CD4-positive, alpha-beta T cell treated with Interleukin-6 for 4 hours (primary cell): ENCODE data around the gene HEXD.
"Not testable (repeated sequence)": the region's sequence is repeated elsewhere in the genome, so short reads cannot be mapped to it uniquely, and the experiment has no call there.

Experiments
- DNase-seq: peaks from one replicate; pipeline ENCODE4 v3.0.0-alpha.2; 2020; ENCODE audit warnings: mixed read lengths

The HEXD gene

GRCh38 chr17:82418001-82418986, at the start of gene HEXD, which contains the start of gene OGFOD3:
Gene HEXD (plus strand): TSS chr17:82418347. CDS start chr17:82419800, 1,453 bp downstream.
Gene OGFOD3 (minus strand): TSS chr17:82418586. CDS start chr17:82418485, 101 bp downstream.
- peak; percentile 89 for DNase-seq

- no peak for DNase-seq
Measured at GRCh38 chr17:82369211-82369610, 48.9 kb upstream of the HEXD start.

DNA sequence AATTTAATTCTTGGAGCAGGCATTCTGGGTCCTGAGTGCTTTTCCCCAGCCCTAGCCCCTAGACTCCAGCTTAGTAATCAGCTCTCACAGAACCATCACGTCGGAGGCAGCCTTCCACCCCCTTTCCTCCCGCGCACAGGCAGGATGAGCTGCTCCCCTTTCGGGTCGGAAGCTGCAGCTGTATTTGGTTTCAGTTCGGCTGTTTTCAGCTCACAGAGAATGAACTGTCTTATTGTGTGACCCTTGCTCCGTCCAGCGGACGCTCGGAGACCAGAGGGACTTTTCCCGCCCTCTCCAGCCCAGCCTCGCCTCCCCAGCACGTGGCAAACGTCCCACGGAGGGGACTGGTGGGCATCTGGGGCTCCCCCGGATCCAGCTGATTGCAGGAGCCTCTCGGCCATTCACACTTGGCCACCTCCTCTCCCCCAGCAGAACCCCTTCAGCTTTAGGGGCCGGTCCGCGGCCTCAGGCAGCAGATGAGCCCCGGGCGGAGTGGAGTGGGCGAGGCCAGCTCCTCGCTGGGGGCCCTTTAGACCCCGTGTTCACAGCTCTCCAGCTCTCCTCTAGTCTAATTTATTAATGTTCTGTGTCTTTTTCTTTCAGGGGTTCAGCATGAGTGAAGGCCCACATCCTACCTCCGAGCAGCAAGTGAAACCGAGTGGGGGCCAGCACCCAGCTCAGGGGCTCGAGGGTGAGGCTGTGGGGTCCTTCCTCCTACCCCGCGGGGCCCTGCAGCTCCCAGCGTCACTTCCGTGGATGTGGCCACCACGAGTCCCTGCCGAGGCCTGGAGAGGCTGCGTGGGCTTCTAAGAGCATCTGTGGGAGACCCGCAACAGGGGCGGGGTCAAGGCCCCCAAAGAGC, 47.4 kb upstream of the HEXD start:
- DNase-seq = peak; percentile 31

DNA sequence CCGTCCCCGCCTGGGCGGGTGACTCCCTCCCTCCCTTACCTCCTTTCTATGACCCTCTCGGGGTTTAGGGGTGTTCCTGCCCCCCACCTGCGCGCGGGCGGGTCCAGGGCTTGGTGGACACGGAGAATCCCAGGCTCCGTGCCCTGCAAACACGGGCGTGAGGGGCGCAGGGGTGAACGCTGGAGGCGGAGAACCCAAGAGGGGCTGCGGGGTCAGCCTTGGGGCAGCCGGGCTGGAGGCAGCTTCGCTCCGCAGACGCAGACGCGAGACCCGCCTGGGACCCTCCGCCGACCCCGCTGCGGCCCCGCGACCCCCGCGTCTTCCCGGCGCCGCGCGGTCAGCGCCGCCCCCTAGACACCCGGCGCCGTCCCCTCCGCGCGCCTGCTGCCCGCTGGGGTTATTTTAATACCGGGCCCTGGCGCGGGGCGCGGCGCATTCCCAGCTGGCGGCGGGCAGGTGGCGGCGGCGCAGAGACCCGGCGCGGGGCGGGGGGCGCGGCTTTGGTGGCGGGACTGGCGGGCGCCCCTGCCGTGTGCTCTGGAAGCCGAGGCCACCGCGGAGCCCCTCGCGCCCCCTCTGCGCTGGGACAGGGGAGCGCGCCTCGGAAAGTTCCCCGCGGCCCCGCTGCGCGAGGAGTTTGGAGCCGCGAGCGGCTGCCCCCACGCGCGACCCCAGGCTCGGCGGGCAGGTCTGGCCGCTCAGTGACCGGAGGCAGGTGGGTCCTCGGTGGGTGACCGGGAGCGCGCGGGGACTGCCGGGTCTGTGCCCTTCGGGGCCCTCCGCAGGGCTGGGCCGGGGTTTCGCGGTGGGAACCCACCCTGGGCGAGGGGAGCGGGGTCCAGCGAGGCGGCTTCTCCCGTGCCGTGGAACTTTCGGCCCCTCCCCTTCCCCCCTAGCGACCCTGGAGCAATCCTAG, 46.6 kb upstream of the HEXD start, which contains the start of gene UTS2R:
Gene UTS2R, plus strand, starts transcription at position 433 of the 916 bp plus-strand sequence. CDS start 2,560 bp downstream, outside the sequence.
- no peak for DNase-seq

DNA sequence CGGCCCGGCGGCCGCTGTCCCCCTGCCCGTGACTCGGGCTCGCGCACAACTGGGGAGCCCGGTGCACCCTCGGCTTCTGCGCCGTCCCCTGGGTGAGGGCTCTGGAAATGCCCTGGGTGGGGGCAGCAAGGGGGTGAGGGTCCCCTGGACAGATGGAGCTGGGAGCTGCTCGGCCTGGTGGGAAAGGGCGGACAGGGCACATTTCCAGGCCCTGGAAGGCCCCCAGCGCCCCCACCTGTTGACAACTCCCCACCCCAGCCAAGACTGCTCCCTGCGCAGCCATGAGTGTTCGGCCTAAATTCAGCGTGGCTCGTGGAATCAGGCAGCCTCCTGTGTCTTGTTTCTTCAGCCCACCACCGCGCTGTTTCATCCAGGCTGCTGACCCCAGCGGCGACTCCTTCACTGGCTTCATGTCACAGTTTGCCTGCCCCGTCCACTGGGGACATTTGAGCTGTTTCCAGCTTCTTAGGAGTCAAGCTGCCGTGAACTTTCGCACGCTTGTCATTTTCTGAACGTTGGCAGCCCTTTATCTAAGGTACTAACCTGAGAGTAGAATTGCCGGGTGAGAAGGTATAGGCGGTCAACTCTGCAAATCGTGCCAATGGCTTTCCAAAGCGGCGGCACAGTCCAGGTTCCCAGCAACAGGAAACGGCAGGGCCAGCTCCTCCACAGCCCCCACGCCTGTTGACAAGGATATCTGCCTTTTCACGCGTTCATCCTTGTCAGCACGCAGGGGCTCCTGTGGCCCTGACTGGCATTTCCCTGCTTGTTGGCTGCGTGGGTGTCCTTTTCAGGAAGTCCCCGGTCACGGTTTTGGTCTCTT, 45.7 kb upstream of the HEXD start:
- DNase-seq = no peak

DNA sequence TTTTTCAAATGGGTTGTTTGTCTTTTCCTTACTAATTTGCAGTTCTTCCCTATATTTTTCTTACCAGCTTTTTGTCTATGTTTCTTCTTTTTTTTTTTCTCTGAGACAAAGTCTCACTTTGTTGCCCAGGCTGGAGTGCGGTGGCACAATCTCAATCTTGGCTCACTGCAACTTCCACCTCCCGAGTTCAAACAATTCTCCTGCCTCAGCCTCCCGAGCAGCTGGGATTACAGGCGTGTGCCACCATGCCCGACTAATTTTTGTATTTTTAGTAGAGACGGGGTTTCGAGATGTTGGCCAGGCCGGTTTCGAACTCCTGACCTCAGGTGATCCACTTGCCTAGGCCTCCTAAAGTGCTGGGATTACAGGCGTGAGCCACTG, 45.1 kb upstream of the HEXD start:
- not testable (repeated sequence) for DNase-seq

GRCh38 chr17:82373731-82374625, 44.2 kb upstream of the HEXD start:
- DNase-seq = no peak

- DNase-seq = no peak
Measured at GRCh38 chr17:82374626-82375331, 43.4 kb upstream of the HEXD start.

DNA sequence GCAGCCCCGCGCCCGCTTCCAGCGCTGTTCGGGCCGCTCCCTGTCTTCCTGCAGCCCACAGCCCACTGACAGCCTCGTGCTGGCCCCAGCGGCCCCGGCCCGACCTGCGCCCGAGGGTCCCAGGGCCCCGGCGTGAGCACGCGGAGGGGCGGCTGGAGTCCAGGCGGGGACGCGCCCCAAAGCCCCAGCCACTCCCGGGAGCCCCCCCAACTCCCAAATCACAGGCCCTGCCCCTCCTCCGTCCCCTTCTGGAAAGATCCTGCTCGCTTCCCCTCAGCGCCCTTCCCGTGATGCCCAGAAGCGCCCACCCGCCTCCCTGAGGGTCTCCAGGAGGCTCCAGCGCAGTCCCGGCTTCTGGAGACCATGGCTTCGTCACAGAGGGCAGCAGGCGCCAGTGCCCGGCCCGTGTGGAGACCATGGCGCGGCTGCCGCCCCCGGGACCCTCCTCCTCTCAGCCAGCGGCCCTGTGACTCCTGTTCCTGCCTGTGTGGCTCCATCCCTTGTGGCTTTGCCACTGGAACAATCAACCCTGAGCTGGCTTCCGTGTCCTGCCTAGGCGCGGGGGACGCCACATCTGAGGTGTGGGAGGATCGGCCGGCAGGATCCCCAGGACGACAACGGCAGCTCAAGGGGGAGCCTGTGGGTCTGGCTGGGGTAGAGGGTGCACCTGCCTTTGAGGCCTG, 42.6 kb upstream of the HEXD start:
- no peak for DNase-seq

DNA sequence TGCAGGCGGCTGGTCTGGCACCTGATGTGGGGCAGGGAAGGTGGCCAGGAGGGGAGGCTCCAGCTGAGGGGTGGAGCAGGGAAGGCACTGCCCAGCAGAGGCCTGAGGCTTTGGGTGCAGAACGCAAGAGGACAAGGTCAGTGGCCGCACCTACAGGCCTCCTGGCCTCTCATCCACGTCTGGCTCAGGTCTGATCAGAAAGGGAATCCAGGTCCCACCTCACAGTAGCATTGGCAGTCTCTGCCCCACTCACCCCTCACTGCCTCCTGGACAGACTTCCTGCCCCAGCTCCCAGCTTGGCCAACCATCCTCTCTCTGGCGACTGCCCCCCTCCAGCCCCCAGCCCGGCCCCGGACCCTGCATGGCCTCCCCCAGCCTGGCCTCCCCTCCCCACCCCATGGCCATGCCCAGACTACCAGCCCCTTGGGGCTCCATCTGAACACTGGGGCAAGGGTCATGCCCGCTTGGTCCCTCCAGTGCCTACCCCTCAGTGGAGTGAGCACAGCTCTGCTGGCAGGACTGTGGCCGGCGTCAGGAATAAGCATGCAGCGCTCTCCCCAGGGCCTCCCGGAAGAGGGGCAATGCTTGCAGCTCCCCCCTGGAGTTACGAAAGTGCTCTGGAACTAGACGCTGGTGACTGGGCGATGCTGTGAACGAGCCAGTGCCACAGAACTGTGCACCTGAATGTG, 42.0 kb upstream of the HEXD start:
- DNase-seq = no peak

- DNase-seq = not testable (repeated sequence)
Measured at GRCh38 chr17:82377294-82377693, 40.9 kb upstream of the HEXD start.

- no peak for DNase-seq
Measured at GRCh38 chr17:82377924-82378740, 40.0 kb upstream of the HEXD start.

DNA sequence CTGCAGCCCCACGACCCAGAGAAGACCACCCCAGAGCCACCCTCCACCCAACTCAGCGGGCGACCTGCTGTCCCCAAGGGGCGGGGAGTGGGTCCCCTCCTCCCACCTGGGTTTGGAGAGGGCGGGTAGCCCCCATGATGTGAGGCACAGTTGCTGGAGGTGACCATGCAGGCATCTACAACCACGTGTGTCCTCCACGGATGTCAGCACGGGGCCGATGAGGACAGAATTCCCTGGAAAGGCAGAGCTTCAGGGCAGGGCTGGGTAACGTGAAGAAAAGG, 39.5 kb upstream of the HEXD start:
- no peak for DNase-seq

DNA sequence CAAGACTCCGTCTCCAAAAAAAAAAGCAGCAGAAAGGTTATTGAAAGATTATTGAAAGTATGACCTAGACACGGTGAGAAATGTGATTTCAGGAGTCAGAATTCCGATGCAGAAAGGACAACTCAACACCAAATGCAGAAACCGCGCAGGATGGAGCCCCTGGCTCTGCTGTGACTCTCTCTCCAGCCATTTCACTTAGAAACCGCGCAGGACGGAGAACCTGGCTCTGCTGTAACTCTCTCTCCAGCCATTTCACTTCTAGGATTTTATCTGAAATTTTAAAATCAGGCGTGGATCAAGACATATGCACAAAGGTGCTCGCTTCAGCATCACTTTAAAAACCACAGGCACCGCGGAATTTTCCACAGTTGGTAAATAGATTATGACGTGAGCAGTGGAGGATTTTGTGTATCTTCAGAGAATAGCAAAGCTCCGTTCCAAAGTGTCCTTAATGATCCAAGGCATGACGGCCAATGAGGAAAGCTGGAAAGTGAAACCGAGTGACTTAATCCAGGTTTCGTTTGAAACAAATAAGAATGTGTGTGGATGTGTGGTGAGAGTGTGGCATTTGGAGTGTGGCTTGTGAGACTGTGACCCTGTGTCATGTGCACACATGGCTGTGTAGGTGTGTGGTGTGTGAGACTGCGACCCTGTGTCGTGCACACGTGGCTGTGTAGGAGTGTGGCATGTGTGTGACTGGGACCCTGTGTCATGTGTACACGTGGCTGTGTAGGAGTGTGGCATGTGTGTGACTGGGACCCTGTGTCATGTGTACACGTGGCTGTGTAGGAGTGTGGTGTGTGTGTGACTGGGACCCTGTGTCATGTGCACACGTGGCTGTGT, 37.1 kb upstream of the HEXD start:
- DNase-seq = no peak

- DNase-seq = not testable (repeated sequence)
Measured at GRCh38 chr17:82381703-82382009, 36.5 kb upstream of the HEXD start.

GRCh38 chr17:82382220-82382932, 35.8 kb upstream of the HEXD start:
- not testable (repeated sequence) for DNase-seq
